CD14-positive monocyte (primary cell): ENCODE measurements around the gene MBD5. TPM values are rescaled to one million over a fixed set of nuclear protein-coding genes. Genes with fewer than 3 reads are reported as not detected.

Experiments used
- DNase-seq, 3 donors: peaks; one replicate each; pipeline ENCODE4 v3.0.0-alpha.2; 2011 to 2022
- H2AFZ ChIP-seq: 2 replicates; pipeline ENCODE4 v1.6.0; 2012; ENCODE audit warnings: mild to moderate bottlenecking, low read depth, low read length, inconsistent platforms; ENCODE audit not compliant: insufficient read depth, poor library complexity, severe bottlenecking
- H3K27ac ChIP-seq, 2 donors: 1 replicate in 1 of 2; 2 replicates in 1 of 2; pipeline ENCODE4 v1.5.1; 2012 to 2013; ENCODE audit warnings: low read length in 2 of 2, control low read depth in 1 of 2, inconsistent platforms in 1 of 2, low read depth in 1 of 2, mild to moderate bottlenecking in 1 of 2
- H3K27me3 ChIP-seq, 2 donors: one replicate each; pipeline versions ENCODE4 v1.6.0 to v1.6.1; 2011 to 2013; ENCODE audit warnings: low read length in 2 of 2; ENCODE audit not compliant: control insufficient read depth in 2 of 2, insufficient read depth in 2 of 2
- H3K36me3 ChIP-seq, 2 donors: replicated peaks in 1 of 2; 1 replicate in 1 of 2; 2 replicates in 1 of 2; pipeline versions ENCODE4 v1.5.1 to v1.6.1; 2012 to 2013; ENCODE audit warnings: low read length in 2 of 2, control low read depth in 1 of 2, inconsistent platforms in 1 of 2, mild to moderate bottlenecking in 1 of 2; ENCODE audit not compliant: insufficient read depth in 2 of 2, control insufficient read depth in 1 of 2
- H3K4me1 ChIP-seq, 2 donors: 1 replicate in 1 of 2; 2 replicates in 1 of 2; pipeline versions ENCODE4 v1.5.1 to v1.6.1; 2012 to 2013; ENCODE audit warnings: low read length in 2 of 2, control low read depth in 1 of 2, inconsistent platforms in 1 of 2, mild to moderate bottlenecking in 1 of 2, moderate library complexity in 1 of 2; ENCODE audit not compliant: insufficient read depth in 2 of 2, control insufficient read depth in 1 of 2
- H3K4me2 ChIP-seq: replicated peaks from 2 replicates; pipeline ENCODE3; 2012; ENCODE audit warnings: low read length, moderate library complexity, mild to moderate bottlenecking; ENCODE audit not compliant: poor library complexity, severe bottlenecking; ENCODE audit errors: extremely low read depth
- H3K4me3 ChIP-seq, 3 experiments: fragments of 200-600 bp in 1 of 3; sonication (generic) in 1 of 3; replicated peaks in 1 of 3; 1 replicate in 2 of 3; 2 replicates in 1 of 3; pipeline ENCODE4 v1.5.1; 2011 to 2013; ENCODE audit warnings: low read length in 3 of 3, mild to moderate bottlenecking in 3 of 3, control low read depth in 2 of 3, low read depth in 2 of 3, inconsistent platforms in 1 of 3, moderate library complexity in 1 of 3
- H3K79me2 ChIP-seq: 2 replicates; pipeline ENCODE4 v1.6.0; 2012; ENCODE audit warnings: mild to moderate bottlenecking, control low read depth, inconsistent platforms, low read length, moderate library complexity; ENCODE audit not compliant: insufficient read depth
- H3K9ac ChIP-seq: 2 replicates; pipeline ENCODE4 v1.6.0; 2017; ENCODE audit warnings: low read length, mild to moderate bottlenecking; ENCODE audit not compliant: insufficient read depth, poor library complexity, severe bottlenecking
- H3K9me3 ChIP-seq, 2 donors: replicated peaks in 1 of 2; 1 replicate in 1 of 2; 2 replicates in 1 of 2; pipeline versions ENCODE4 v1.5.1 to v1.6.1; 2012 to 2013; ENCODE audit warnings: low read length in 2 of 2, control low read depth in 1 of 2; ENCODE audit not compliant: control insufficient read depth in 1 of 2, insufficient read depth in 1 of 2
- H4K20me1 ChIP-seq: 2 replicates; pipeline ENCODE4 v1.6.0; 2012; ENCODE audit warnings: mild to moderate bottlenecking, low read length, control low read depth, moderate library complexity; ENCODE audit not compliant: insufficient read depth
- H3K27ac Mint-ChIP-seq, 7 donors: one replicate each; pipeline ENCODE4 v1.8.0; 2020; ENCODE audit warnings: mild to moderate bottlenecking in 7 of 7, mixed read lengths in 7 of 7, moderate library complexity in 6 of 7, inconsistent platforms in 2 of 7
- H3K27me3 Mint-ChIP-seq, 3 donors: one replicate each; pipeline ENCODE4 v1.8.0; 2021 to 2022; ENCODE audit warnings: low read depth in 3 of 3, mild to moderate bottlenecking in 3 of 3, mixed read lengths in 3 of 3, moderate library complexity in 3 of 3, inconsistent platforms in 1 of 3
- H3K36me3 Mint-ChIP-seq, 2 donors: one replicate each; pipeline ENCODE4 v1.8.0; 2020; ENCODE audit warnings: mixed read lengths in 2 of 2, inconsistent platforms in 1 of 2, mild to moderate bottlenecking in 1 of 2
- H3K4me1 Mint-ChIP-seq: one replicate; pipeline ENCODE4 v1.8.0; 2020; ENCODE audit warnings: mild to moderate bottlenecking, mixed read lengths
- H3K4me3 Mint-ChIP-seq, 2 donors: one replicate each; pipeline ENCODE4 v1.8.0; 2020; ENCODE audit warnings: mild to moderate bottlenecking in 2 of 2, mixed read lengths in 2 of 2, moderate library complexity in 1 of 2
- H3K9me3 Mint-ChIP-seq, 7 donors: one replicate each; pipeline ENCODE4 v1.8.0; 2020 to 2022; ENCODE audit warnings: mixed read lengths in 7 of 7, mild to moderate bottlenecking in 6 of 7, moderate library complexity in 6 of 7, inconsistent platforms in 2 of 7
- CTCF ChIP-seq: fragments of 200-600 bp; IDR thresholded peaks from one replicate; pipeline ENCODE4 v1.8.0; 2022; ENCODE audit warnings: antibody characterized with exemption, mild to moderate bottlenecking
- WGBS: methylation state at CpG from one replicate; pipeline ENCODE4 v1.1.5; 2013; ENCODE audit warnings: missing lambda C conversion rate; ENCODE audit not compliant: insufficient coverage; 5-methylcytosine and 5-hydroxymethylcytosine counted together
- intact Hi-C, 2 donors: fragments of 100-400 bp; cut with micrococcal nuclease; formaldehyde crosslinking; loops; one replicate each; pipeline versions ENCODE4 v1.15.0 to v1.15.1; 2023
- polyA plus RNA-seq, 3 donors: library from polyadenylated mRNA; depleted of rRNA in 1 of 3; unstranded in 2 of 3; stranded (reverse) in 1 of 3; fragments of 300-500 nt in 2 of 3; fragments of >200 nt in 1 of 3; fragmentation: Illumina TruSeq in 2 of 3; gene quantifications; 1 replicate in 2 of 3; 2 replicates in 1 of 3; pipeline ENCODE4 v1.2.3, GENCODE V29; 2012 to 2021

MBD5 gene
- polyA plus RNA-seq, 3 donors: 2.3 to 5.7 (median 3.5) TPM

- no peak overlapping the region for H3K27ac Mint-ChIP-seq
- Histone ChIP-seq H3K79me2 (peaks cover 100% of the 10 kb centered on the region), H2AFZ (no peak overlapping the region), H3K27ac (no peak overlapping the region), H3K36me3 (no peaks in the 10 kb centered on the region), H3K9ac (no peak overlapping the region), H3K27me3 (no peaks in the 10 kb centered on the region), H3K4me3 (no peak overlapping the region), H4K20me1 (peaks cover 59% of the 10 kb centered on the region), H3K4me1 (peaks cover 0 to 1% of the 10 kb centered on the region in 2 donors), H3K9me3 (peaks cover 0 to 6% of the 10 kb centered on the region in 2 donors), H3K4me2 (no peak overlapping the region)
- no peaks in the 10 kb centered on the region for H3K27me3 Mint-ChIP-seq
- DNase-seq: no peak
- no peak for TF ChIP-seq CTCF
- intact Hi-C loops: no loop called here
- H3K4me3 Mint-ChIP-seq: no peak overlapping the region
- H3K9me3 Mint-ChIP-seq: peaks cover 0 to 10% (median 5%) of the 10 kb centered on the region in 7 donors
- H3K4me1 Mint-ChIP-seq: peaks cover 20% of the 10 kb centered on the region
- H3K36me3 Mint-ChIP-seq: peaks cover 0 to 12% of the 10 kb centered on the region in 2 donors
- 100% methylated on average over 1 of the region's 2 CpGs for WGBS
These were observed 7.0 kb upstream of the MBD5 start for GRCh38 chr2:148013876-148014275.

GRCh38 chr2:148014616-148015015 lies 6.3 kb upstream of the MBD5 start:
- no peak overlapping the region for H3K9ac ChIP-seq
- H3K27me3 ChIP-seq: no peaks in the 10 kb centered on the region
- H3K4me1 ChIP-seq: peaks cover 4 to 9% of the 10 kb centered on the region in 2 donors
- no peak overlapping the region for H3K4me2 ChIP-seq
- Mint-ChIP-seq H3K9me3 (peaks cover 0 to 9% (median 5%) of the 10 kb centered on the region in 7 donors), H3K27ac (no peak overlapping the region), H3K27me3 (no peaks in the 10 kb centered on the region), H3K4me1 (peaks cover 27% of the 10 kb centered on the region), H3K4me3 (no peak overlapping the region), H3K36me3 (peaks cover 0 to 12% of the 10 kb centered on the region in 2 donors)
- DNase-seq: no peak
- peaks cover 63% of the 10 kb centered on the region for H4K20me1 ChIP-seq
- no peak for TF ChIP-seq CTCF
- no CpG with 5 or more reads among the region's 5 CpGs for WGBS
- H3K9me3 ChIP-seq: peaks cover 0 to 6% of the 10 kb centered on the region in 2 donors
- H3K79me2 ChIP-seq: peaks cover 100% of the 10 kb centered on the region
- no peaks in the 10 kb centered on the region for H3K36me3 ChIP-seq
- no peak overlapping the region for H3K27ac ChIP-seq
- no peak overlapping the region for H3K4me3 ChIP-seq
- no peak overlapping the region for H2AFZ ChIP-seq
- intact Hi-C loops: no loop called here
